Liver (tissue), 10 donors: ENCODE data around the gene UQCC3. TPM values are rescaled to one million over a fixed set of nuclear protein-coding genes. Genes with fewer than 3 reads are reported as not detected.

Experiments
- DNase-seq: peaks from one replicate; pipeline ENCODE4 v3.0.0-alpha.2; 2017; ENCODE audit warnings: low spot score
- H3K27ac ChIP-seq, 2 donors: one replicate each; pipeline ENCODE4 v1.7.0; 2013; ENCODE audit warnings: inconsistent platforms in 2 of 2, low read length in 2 of 2, control low read depth in 1 of 2, low read depth in 1 of 2, mild to moderate bottlenecking in 1 of 2
- H3K27me3 ChIP-seq, 4 donors: one replicate each; pipeline versions ENCODE4 v1.6.1 to v1.7.0; 2013; ENCODE audit warnings: low read length in 3 of 4, inconsistent platforms in 1 of 4, mild to moderate bottlenecking in 1 of 4, moderate library complexity in 1 of 4; ENCODE audit not compliant: control insufficient read depth in 4 of 4, insufficient read depth in 4 of 4
- H3K36me3 ChIP-seq, 4 donors: one replicate each; pipeline versions ENCODE4 v1.6.1 to v1.7.0; 2013; ENCODE audit warnings: low read length in 3 of 4, mild to moderate bottlenecking in 3 of 4, low read depth in 1 of 4, moderate library complexity in 1 of 4; ENCODE audit not compliant: control insufficient read depth in 4 of 4, insufficient read depth in 3 of 4
- H3K4me1 ChIP-seq, 4 donors: one replicate each; pipeline versions ENCODE4 v1.6.1 to v1.7.0; 2013; ENCODE audit warnings: low read length in 3 of 4, mild to moderate bottlenecking in 3 of 4, moderate library complexity in 1 of 4; ENCODE audit not compliant: control insufficient read depth in 4 of 4, insufficient read depth in 4 of 4
- H3K4me3 ChIP-seq, 3 donors: one replicate each; pipeline versions ENCODE4 v1.6.1 to v1.7.0; 2013; ENCODE audit warnings: low read length in 3 of 3, control low read depth in 1 of 3, low read depth in 1 of 3, mild to moderate bottlenecking in 1 of 3
- H3K9ac ChIP-seq, 2 donors: one replicate each; pipeline ENCODE4 v1.7.0; 2013; ENCODE audit warnings: low read length in 2 of 2, mild to moderate bottlenecking in 2 of 2, moderate library complexity in 2 of 2, control low read depth in 1 of 2, low read depth in 1 of 2
- H3K9me3 ChIP-seq, 4 donors: one replicate each; pipeline versions ENCODE4 v1.6.1 to v1.7.0; 2013; ENCODE audit warnings: low read length in 3 of 4; ENCODE audit not compliant: control insufficient read depth in 4 of 4
- EGR1 ChIP-seq, 2 donors: IDR thresholded peaks; 2 replicates each; pipeline ENCODE4 v1.6.1; 2016 to 2018; ENCODE audit warnings: antibody characterized with exemption in 2 of 2, low read depth in 2 of 2
- GABPA ChIP-seq, 2 donors: IDR thresholded peaks in 1 of 2; conservative IDR thresholded peaks in 1 of 2; 2 replicates each; pipeline ENCODE4 v1.6.1; 2016; ENCODE audit warnings: antibody characterized with exemption in 2 of 2, mild to moderate bottlenecking in 1 of 2, moderate library complexity in 1 of 2
- HNF4A ChIP-seq, 2 donors: conservative IDR thresholded peaks; 2 replicates each; pipeline ENCODE4 v1.6.1; 2016; ENCODE audit warnings: antibody characterized with exemption in 2 of 2, mild to moderate bottlenecking in 2 of 2
- RXRA ChIP-seq, 2 donors: IDR thresholded peaks; 2 replicates each; pipeline ENCODE4 v1.6.1; 2017 to 2018; ENCODE audit warnings: antibody characterized with exemption in 2 of 2, mild to moderate bottlenecking in 1 of 2
- TAF1 ChIP-seq: conservative IDR thresholded peaks from 2 replicates; pipeline ENCODE4 v1.6.1; 2016; ENCODE audit warnings: antibody characterized with exemption, mild to moderate bottlenecking
- YY1 ChIP-seq: IDR thresholded peaks from 2 replicates; pipeline ENCODE4 v1.6.1; 2016; ENCODE audit warnings: antibody characterized with exemption, mild to moderate bottlenecking
- whole genome bisulfite sequencing: extraction: QIAGEN DNeasy Blood & Tissue Kit; methylation state at CpG from one replicate; pipeline ENCODE4 v1.1.7; 2013; 5-methylcytosine and 5-hydroxymethylcytosine counted together
- polyA plus RNA-seq, 2 donors: library from polyadenylated mRNA; stranded (reverse) in 1 of 2; unstranded in 1 of 2; fragments of 200-250 nt in 1 of 2; fragments of >200 nt in 1 of 2; fragmentation: Nextera tagmentation in 1 of 2; extraction: Ambion mirVana in 1 of 2; gene quantifications; one replicate each; pipeline versions ENCODE4 v1.2.1 to v1.2.3, GENCODE V29; 2013 to 2015
- small RNA-seq: library from RNA; depleted of rRNA; stranded (forward); fragments of <200 nt; gene quantifications from one replicate; pipeline ENCODE3, GENCODE V24; 2014
- total RNA-seq, 2 donors: library from RNA; depleted of rRNA; stranded (reverse); fragments of >200 nt; gene quantifications; one replicate each; pipeline ENCODE4 v1.2.3, GENCODE V29; 2014
- TF ChIP-seq, protein P1 (sequence below): IDR thresholded peaks from 2 replicates; pipeline ENCODE4 v1.6.1; 2016; ENCODE audit warnings: antibody characterized with exemption
- TF ChIP-seq, protein P2 (sequence below): IDR thresholded peaks from 2 replicates; pipeline ENCODE4 v1.6.1; 2016; ENCODE audit warnings: antibody characterized with exemption
- donor health status: healthy.
- donor health status: healthy.
- donor health status: healthy.
- donor health status: healthy.
- donor health status: healthy.

The UQCC3 gene
- total and polyA plus RNA-seq, 4 donors, result 2.9 to 12.2 (median 6.6) TPM

DNA sequence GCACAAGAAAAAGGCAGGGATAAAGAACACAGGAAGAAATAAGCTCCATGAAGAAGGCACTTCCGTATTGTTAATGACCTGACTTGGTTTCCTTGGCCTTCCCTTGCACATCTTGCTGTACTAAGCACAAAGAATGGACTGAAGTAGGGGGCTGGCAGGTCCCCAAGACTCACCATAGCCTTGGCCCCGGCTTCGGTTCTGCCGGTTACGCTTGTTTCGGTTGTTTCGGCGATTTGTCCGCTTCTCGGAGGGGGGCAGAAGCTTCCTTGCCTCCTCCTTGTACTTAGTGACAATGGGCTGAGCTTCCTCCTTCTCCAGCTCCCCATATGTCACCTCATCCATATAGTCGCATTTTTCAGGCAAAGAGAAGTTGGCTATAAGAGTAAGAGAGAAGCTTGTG, 45.3 kb downstream of the UQCC3 start:
- Histone ChIP-seq H3K9ac (no peak overlapping the region), H3K9me3 (no peaks in the 10 kb centered on the region), H3K4me1 (peaks cover 6 to 41% (median 32%) of the 10 kb centered on the region in 4 donors), H3K27me3 (no peaks in the 10 kb centered on the region), H3K27ac (no peak overlapping the region), H3K4me3 (no peak overlapping the region), H3K36me3 (peaks cover 17 to 67% (median 64%) of the 10 kb centered on the region in 4 donors)
- no peak for DNase-seq
- 94% methylated on average over 11 of the region's 11 CpGs for WGBS
- no peak for TF ChIP-seq GABPA (IDR thresholded peaks at IDR 0.05 in 1 of 2, conservative IDR thresholded peaks at IDR 0.05 in 1 of 2)
- no peak for TF ChIP-seq HNF4A (conservative IDR thresholded peaks at IDR 0.05)
- TF ChIP-seq YY1, result no peak

DNA sequence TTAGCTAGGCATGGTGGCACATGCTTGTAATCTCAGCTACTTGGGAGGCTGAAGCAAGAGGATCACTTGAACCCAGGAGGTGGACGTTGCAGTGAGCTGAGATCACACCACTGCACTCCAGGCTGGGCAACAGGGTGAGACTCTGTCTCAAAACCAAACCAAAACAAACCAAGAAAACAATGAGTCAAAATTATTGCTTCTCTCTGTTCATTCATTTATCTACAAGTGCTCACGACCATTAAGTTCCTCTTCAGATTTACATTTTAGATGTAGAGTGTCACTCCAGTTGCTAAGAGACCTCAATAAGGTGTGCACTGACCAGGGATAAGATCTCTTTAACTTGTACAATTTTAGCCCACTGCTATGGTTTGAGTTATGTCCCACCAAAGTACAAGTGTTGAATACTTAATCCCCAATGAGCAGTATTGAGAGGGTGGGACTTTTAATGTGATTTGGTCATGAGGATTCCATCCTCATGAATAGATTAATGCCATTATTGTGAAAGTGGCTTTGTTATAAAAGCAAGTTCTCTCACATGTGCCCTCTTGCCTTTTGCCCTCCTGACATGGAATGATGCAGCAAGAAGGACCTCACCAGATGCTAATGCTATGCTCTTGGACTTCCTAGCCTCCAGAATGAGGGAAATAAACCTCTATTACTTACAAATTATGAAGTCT, 48.0 kb downstream of the UQCC3 start:
- Histone ChIP-seq H3K27ac (no peak overlapping the region), H3K4me1 (peaks cover 0 to 19% (median 16%) of the 10 kb centered on the region in 4 donors), H3K9ac (no peak overlapping the region), H3K4me3 (no peak overlapping the region), H3K9me3 (no peaks in the 10 kb centered on the region), H3K36me3 (peaks cover 26 to 85% (median 80%) of the 10 kb centered on the region in 4 donors), H3K27me3 (no peaks in the 10 kb centered on the region)
- 87% methylated on average over 2 of the region's 2 CpGs for WGBS
- TF ChIP-seq RXRA (IDR thresholded peaks at IDR 0.05) (no peak), TAF1 (no peak), EGR1 (IDR thresholded peaks at IDR 0.05; ENCODE audit: low read depth in 2 of 2) (no peak)
- TF ChIP-seq, protein P1, sequence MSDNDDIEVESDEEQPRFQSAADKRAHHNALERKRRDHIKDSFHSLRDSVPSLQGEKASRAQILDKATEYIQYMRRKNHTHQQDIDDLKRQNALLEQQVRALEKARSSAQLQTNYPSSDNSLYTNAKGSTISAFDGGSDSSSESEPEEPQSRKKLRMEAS, result no peak
- no peak for DNase-seq

DNA sequence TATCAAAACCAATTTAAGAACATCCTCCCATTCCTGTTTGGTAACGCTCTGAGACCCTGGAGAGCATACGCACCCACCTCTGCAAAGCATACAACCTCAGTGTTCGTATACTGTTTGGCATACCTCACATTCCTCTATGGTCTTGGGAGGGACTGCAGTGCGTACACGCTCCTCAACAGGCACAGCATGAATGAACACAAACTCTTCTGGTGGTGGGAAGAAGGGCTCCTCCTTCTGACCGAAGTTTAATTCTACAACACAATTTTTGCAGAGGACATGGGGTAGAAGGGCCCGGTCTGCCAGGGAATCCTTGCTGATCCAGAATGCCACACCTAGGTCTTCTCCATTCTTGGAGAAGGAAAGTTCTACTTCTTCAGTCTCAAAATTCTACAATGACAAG, 50.5 kb downstream of the UQCC3 start:
- Histone ChIP-seq H3K27me3 (no peaks in the 10 kb centered on the region), H3K9ac (no peak overlapping the region), H3K36me3 (peaks cover 22 to 61% (median 59%) of the 10 kb centered on the region in 4 donors), H3K27ac (no peak overlapping the region), H3K9me3 (no peaks in the 10 kb centered on the region), H3K4me3 (no peak overlapping the region), H3K4me1 (peaks cover 0 to 23% (median 14%) of the 10 kb centered on the region in 4 donors)
- TF ChIP-seq RXRA (IDR thresholded peaks at IDR 0.05), result no peak
- TF ChIP-seq HNF4A (conservative IDR thresholded peaks at IDR 0.05), result no peak
- TF ChIP-seq, protein P2, sequence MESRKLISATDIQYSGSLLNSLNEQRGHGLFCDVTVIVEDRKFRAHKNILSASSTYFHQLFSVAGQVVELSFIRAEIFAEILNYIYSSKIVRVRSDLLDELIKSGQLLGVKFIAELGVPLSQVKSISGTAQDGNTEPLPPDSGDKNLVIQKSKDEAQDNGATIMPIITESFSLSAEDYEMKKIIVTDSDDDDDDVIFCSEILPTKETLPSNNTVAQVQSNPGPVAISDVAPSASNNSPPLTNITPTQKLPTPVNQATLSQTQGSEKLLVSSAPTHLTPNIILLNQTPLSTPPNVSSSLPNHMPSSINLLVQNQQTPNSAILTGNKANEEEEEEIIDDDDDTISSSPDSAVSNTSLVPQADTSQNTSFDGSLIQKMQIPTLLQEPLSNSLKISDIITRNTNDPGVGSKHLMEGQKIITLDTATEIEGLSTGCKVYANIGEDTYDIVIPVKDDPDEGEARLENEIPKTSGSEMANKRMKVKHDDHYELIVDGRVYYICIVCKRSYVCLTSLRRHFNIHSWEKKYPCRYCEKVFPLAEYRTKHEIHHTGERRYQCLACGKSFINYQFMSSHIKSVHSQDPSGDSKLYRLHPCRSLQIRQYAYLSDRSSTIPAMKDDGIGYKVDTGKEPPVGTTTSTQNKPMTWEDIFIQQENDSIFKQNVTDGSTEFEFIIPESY, result no peak
- no peak for DNase-seq
- 83% methylated on average over 7 of the region's 7 CpGs for WGBS

Small RNA genes lying within 50 kb of the gene (small RNA-seq; reads per million reads assigned to genes)
- not detected for gene SNORA57

Other genes starting within 250 kb of the UQCC3 start
- 100 to 1,000 TPM in 1 of 2 donors, 10 to 100 TPM in 1; 53.6 to 110 TPM for gene AHNAK, start 124.9 kb upstream of the UQCC3 start, total RNA-seq
- gene AHNAK, start 124.9 kb upstream of the UQCC3 start, polyA plus RNA-seq, result 10 to 100 TPM; 22.6 to 22.7 TPM
- 100 to 1,000 TPM; 373 to 640 TPM for gene EEF1G, start 97.8 kb upstream of the UQCC3 start, total RNA-seq
- 100 to 1,000 TPM; 251 to 566 TPM for gene EEF1G, start 97.8 kb upstream of the UQCC3 start, polyA plus RNA-seq
- gene TUT1, start 80.2 kb upstream of the UQCC3 start, total RNA-seq, result 10 to 100 TPM in 1 of 2 donors, 1 to 10 TPM in 1; 5.6 to 12.1 TPM
- 10 to 100 TPM; 15.2 to 15.8 TPM for gene TUT1, start 80.2 kb upstream of the UQCC3 start, polyA plus RNA-seq
- 10 to 100 TPM; 43.1 to 55.3 TPM for gene MTA2, start 69.8 kb upstream of the UQCC3 start, total RNA-seq
- gene MTA2, start 69.8 kb upstream of the UQCC3 start, polyA plus RNA-seq, result 10 to 100 TPM in 1 of 2 donors, 1 to 10 TPM in 1; 4.4 to 21.4 TPM
- 10 to 100 TPM in 1 of 2 donors, 1 to 10 TPM in 1; 6.0 to 17.2 TPM for gene EML3, start 58.9 kb upstream of the UQCC3 start, total RNA-seq
- 10 to 100 TPM in 1 of 2 donors, 1 to 10 TPM in 1; 9.9 to 19.3 TPM for gene EML3, start 58.9 kb upstream of the UQCC3 start, polyA plus RNA-seq
- gene ROM1, start 58.4 kb upstream of the UQCC3 start, total RNA-seq, result 1 to 10 TPM in 1 of 2 donors, under 1 TPM in 1; 0.84 to 1.3 TPM
- 1 to 10 TPM in 1 of 2 donors, under 1 TPM in 1; 0.86 to 3.9 TPM for gene ROM1, start 58.4 kb upstream of the UQCC3 start, polyA plus RNA-seq
- 10 to 100 TPM; 13.1 TPM for gene B3GAT3, start 49.7 kb upstream of the UQCC3 start, total RNA-seq
- 10 to 100 TPM; 22.5 to 29.2 TPM for gene B3GAT3, start 49.7 kb upstream of the UQCC3 start, polyA plus RNA-seq
- 100 to 1,000 TPM; 130 to 209 TPM for gene GANAB, start 25.1 kb upstream of the UQCC3 start, total RNA-seq
- gene GANAB, start 25.1 kb upstream of the UQCC3 start, polyA plus RNA-seq, result 100 to 1,000 TPM in 1 of 2 donors, 10 to 100 TPM in 1; 45.2 to 166 TPM
- 10 to 100 TPM; 12.7 to 17.5 TPM for gene INTS5, start 18.4 kb upstream of the UQCC3 start, total RNA-seq
- 10 to 100 TPM in 1 of 2 donors, 1 to 10 TPM in 1; 6.5 to 14.6 TPM for gene INTS5, start 18.4 kb upstream of the UQCC3 start, polyA plus RNA-seq
- 10 to 100 TPM; 16.5 to 17.7 TPM for gene C11orf98, start 6.5 kb upstream of the UQCC3 start, total RNA-seq
- 10 to 100 TPM; 43.8 to 49.9 TPM for gene C11orf98, start 6.5 kb upstream of the UQCC3 start, polyA plus RNA-seq
- 1 to 10 TPM; 1.8 to 2.5 TPM for gene CSKMT, start 6.4 kb upstream of the UQCC3 start, total RNA-seq
- gene CSKMT, start 6.4 kb upstream of the UQCC3 start, polyA plus RNA-seq, result 1 to 10 TPM; 2.1 to 2.4 TPM
- 1 to 10 TPM; 3.5 to 4.4 TPM for gene LBHD1, start 594 bp downstream of the UQCC3 start, total RNA-seq
- gene LBHD1, start 594 bp downstream of the UQCC3 start, polyA plus RNA-seq, result 1 to 10 TPM; 1.6 to 3.4 TPM
- 10 to 100 TPM; 31.4 to 45.5 TPM for gene UBXN1, start 7.4 kb downstream of the UQCC3 start, total RNA-seq
- 10 to 100 TPM; 36.8 to 45.7 TPM for gene UBXN1, start 7.4 kb downstream of the UQCC3 start, polyA plus RNA-seq
- gene LRRN4CL, start 17.9 kb downstream of the UQCC3 start, total RNA-seq, result under 1 TPM in 1 of 2 donors, not detected in 1; 0.08 TPM
- under 1 TPM in 1 of 2 donors, not detected in 1; 0.06 TPM for gene LRRN4CL, start 17.9 kb downstream of the UQCC3 start, polyA plus RNA-seq
- gene BSCL2, start 35.8 kb downstream of the UQCC3 start, total RNA-seq, result 10 to 100 TPM; 15.1 to 23.0 TPM
- gene BSCL2, start 35.8 kb downstream of the UQCC3 start, polyA plus RNA-seq, result 10 to 100 TPM; 34.5 to 40.0 TPM
- under 1 TPM in 1 of 2 donors, not detected in 1; 0.19 TPM for gene GNG3, start 36.0 kb downstream of the UQCC3 start, total RNA-seq
- gene GNG3, start 36.0 kb downstream of the UQCC3 start, polyA plus RNA-seq, result not detected
- 10 to 100 TPM; 14.0 to 17.0 TPM for gene HNRNPUL2, start 55.8 kb downstream of the UQCC3 start, total RNA-seq
- 10 to 100 TPM in 1 of 2 donors, 1 to 10 TPM in 1; 1.3 to 12.0 TPM for gene HNRNPUL2, start 55.8 kb downstream of the UQCC3 start, polyA plus RNA-seq
- 10 to 100 TPM; 12.0 to 16.1 TPM for gene TTC9C, start 56.8 kb downstream of the UQCC3 start, total RNA-seq
- 10 to 100 TPM in 1 of 2 donors, 1 to 10 TPM in 1; 10.0 to 14.0 TPM for gene TTC9C, start 56.8 kb downstream of the UQCC3 start, polyA plus RNA-seq
- 1 to 10 TPM; 5.9 to 6.4 TPM for gene ZBTB3, start 82.5 kb downstream of the UQCC3 start, total RNA-seq
- gene ZBTB3, start 82.5 kb downstream of the UQCC3 start, polyA plus RNA-seq, result 1 to 10 TPM; 1.5 to 2.6 TPM
- gene POLR2G, start 89.9 kb downstream of the UQCC3 start, total RNA-seq, result 10 to 100 TPM; 21.9 to 29.0 TPM
- 10 to 100 TPM; 42.4 to 46.9 TPM for gene POLR2G, start 89.9 kb downstream of the UQCC3 start, polyA plus RNA-seq
- 10 to 100 TPM in 1 of 2 donors, 1 to 10 TPM in 1; 8.5 to 25.2 TPM for gene TAF6L, start 99.7 kb downstream of the UQCC3 start, total RNA-seq
- 10 to 100 TPM in 1 of 2 donors, 1 to 10 TPM in 1; 5.8 to 12.8 TPM for gene TAF6L, start 99.7 kb downstream of the UQCC3 start, polyA plus RNA-seq
- gene TMEM179B, start 115.7 kb downstream of the UQCC3 start, total RNA-seq, result 10 to 100 TPM; 21.1 to 28.4 TPM
- gene TMEM179B, start 115.7 kb downstream of the UQCC3 start, polyA plus RNA-seq, result 10 to 100 TPM; 37.0 to 81.4 TPM
- gene TMEM223, start 120.3 kb downstream of the UQCC3 start, total RNA-seq, result 10 to 100 TPM in 1 of 2 donors, 1 to 10 TPM in 1; 9.2 to 11.8 TPM
- gene TMEM223, start 120.3 kb downstream of the UQCC3 start, polyA plus RNA-seq, result 10 to 100 TPM; 14.2 to 23.8 TPM
- gene NXF1, start 133.8 kb downstream of the UQCC3 start, total RNA-seq, result 10 to 100 TPM; 17.3 to 38.3 TPM
- gene NXF1, start 133.8 kb downstream of the UQCC3 start, polyA plus RNA-seq, result 10 to 100 TPM; 30.3 to 35.1 TPM
- gene STX5, start 160.4 kb downstream of the UQCC3 start, total RNA-seq, result 10 to 100 TPM; 22.4 to 34.1 TPM
- gene STX5, start 160.4 kb downstream of the UQCC3 start, polyA plus RNA-seq, result 10 to 100 TPM; 13.6 to 29.8 TPM
- gene TEX54, start 161.2 kb downstream of the UQCC3 start, total RNA-seq, result not detected
- gene TEX54, start 161.2 kb downstream of the UQCC3 start, polyA plus RNA-seq, result 1 to 10 TPM in 1 of 2 donors, not detected in 1; 1.6 TPM
- 10 to 100 TPM; 17.1 to 21.5 TPM for gene WDR74, start 167.9 kb downstream of the UQCC3 start, total RNA-seq
- 10 to 100 TPM; 19.6 to 22.5 TPM for gene WDR74, start 167.9 kb downstream of the UQCC3 start, polyA plus RNA-seq
- gene SLC3A2, start 209.2 kb downstream of the UQCC3 start, total RNA-seq, result 10 to 100 TPM; 48.1 to 59.5 TPM
- gene SLC3A2, start 209.2 kb downstream of the UQCC3 start, polyA plus RNA-seq, result 10 to 100 TPM; 34.3 to 53.9 TPM
- not detected for gene CHRM1, start 249.7 kb downstream of the UQCC3 start, total RNA-seq
- not detected for gene CHRM1, start 249.7 kb downstream of the UQCC3 start, polyA plus RNA-seq